Suprapubic skin (tissue), 4 donors: ENCODE data around the gene CDYL2. TPM values are rescaled to one million over a fixed set of nuclear protein-coding genes. Genes with fewer than 3 reads are reported as not detected.

Experiments
- DNase-seq, 2 donors: peaks; one replicate each; pipeline ENCODE4 v3.0.0-alpha.2; 2019; ENCODE audit warnings: low spot score in 2 of 2
- H3K27ac ChIP-seq: fragments of 200-600 bp; sonication (generic); one replicate; pipeline ENCODE4 v1.5.1; 2019
- H3K27me3 ChIP-seq: fragments of 200-600 bp; sonication (generic); one replicate; pipeline ENCODE4 v1.5.1; 2019
- H3K36me3 ChIP-seq: fragments of 200-600 bp; sonication (generic); one replicate; pipeline ENCODE4 v1.5.1; 2019
- H3K4me1 ChIP-seq: fragments of 200-600 bp; sonication (generic); one replicate; pipeline ENCODE4 v1.5.1; 2019
- H3K4me3 ChIP-seq: fragments of 200-600 bp; sonication (generic); one replicate; pipeline ENCODE4 v1.5.1; 2019; ENCODE audit warnings: mild to moderate bottlenecking
- H3K9me3 ChIP-seq: fragments of 200-600 bp; sonication (generic); one replicate; pipeline ENCODE4 v1.5.1; 2019
- EP300 ChIP-seq: sonication (generic); formaldehyde crosslinking; IDR thresholded peaks from one replicate; pipeline ENCODE4 v1.6.1; 2017; ENCODE audit warnings: antibody characterized with exemption
- POLR2A ChIP-seq, 2 donors: fragments of 450-650 bp; IDR thresholded peaks; one replicate each; pipeline ENCODE4 v1.6.1; 2017; ENCODE audit warnings: antibody characterized with exemption in 2 of 2, mild to moderate bottlenecking in 2 of 2, moderate library complexity in 2 of 2
- POLR2AphosphoS5 ChIP-seq, 3 donors: sonication (generic); formaldehyde crosslinking; IDR thresholded peaks; one replicate each; pipeline ENCODE4 v1.6.1; 2017; ENCODE audit warnings: antibody characterized with exemption in 3 of 3
- WGBS: methylation state at CpG from one replicate; pipeline ENCODE4 v1.1.5; 2018; 5-methylcytosine and 5-hydroxymethylcytosine counted together
- total RNA-seq, 4 donors: library from RNA; depleted of rRNA; stranded (reverse); fragments of >200 nt; gene quantifications; one replicate each; pipeline ENCODE4 v1.1.0, GENCODE V29; 2016
- TF ChIP-seq, protein P1 (sequence below), 2 donors: fragments of 200-600 bp in 1 of 2; fragments of 450-650 bp in 1 of 2; sonication (generic) in 1 of 2; IDR thresholded peaks; one replicate each; pipeline ENCODE4 v1.5.1; 2016 to 2019; ENCODE audit warnings: antibody characterized with exemption in 2 of 2, mild to moderate bottlenecking in 1 of 2, moderate library complexity in 1 of 2

Gene CDYL2
- total RNA-seq, 4 donors from 2014 or later, result 2.8 to 8.2 (median 3.9) TPM

- Histone ChIP-seq H3K4me1 (no peaks in the 10 kb centered on the region), H3K36me3 (no peaks in the 10 kb centered on the region), H3K4me3 (no peak overlapping the region), H3K9me3 (no peaks in the 10 kb centered on the region), H3K27ac (no peak overlapping the region), H3K27me3 (no peaks in the 10 kb centered on the region)
- TF ChIP-seq EP300 (no peak), POLR2AphosphoS5 (IDR thresholded peaks at IDR 0.05) (no peak)
- 87% methylated on average over 4 of the region's 4 CpGs for WGBS
- no peak for DNase-seq
Measured at GRCh38 chr16:80585764-80586163, 218.6 kb downstream of the CDYL2 start.

DNA sequence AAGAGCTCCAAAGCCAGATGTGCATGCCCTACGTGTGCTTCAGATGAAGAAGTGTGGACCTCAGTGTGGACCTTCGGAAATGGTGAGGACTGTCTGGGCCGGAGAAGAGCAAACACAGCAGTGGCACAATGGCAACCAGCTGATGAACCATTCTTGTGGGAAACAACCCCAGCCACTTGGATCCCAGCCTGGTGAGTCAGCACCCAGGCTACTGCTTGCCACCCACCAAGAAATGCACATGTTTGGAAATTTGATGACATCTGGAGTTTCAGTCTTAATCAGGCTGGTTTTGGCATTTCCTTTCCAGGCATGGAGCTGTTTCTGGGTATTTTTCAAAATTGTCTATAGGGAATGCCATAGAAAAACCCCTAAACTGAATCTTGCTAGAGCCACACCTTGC is 220.9 kb downstream of the CDYL2 start:
- Histone ChIP-seq H3K4me1 (no peaks in the 10 kb centered on the region), H3K36me3 (no peaks in the 10 kb centered on the region), H3K9me3 (no peaks in the 10 kb centered on the region), H3K4me3 (no peak overlapping the region), H3K27me3 (no peaks in the 10 kb centered on the region), H3K27ac (no peak overlapping the region)
- WGBS, result 62% methylated on average over 3 of the region's 3 CpGs
- TF ChIP-seq, protein P1, sequence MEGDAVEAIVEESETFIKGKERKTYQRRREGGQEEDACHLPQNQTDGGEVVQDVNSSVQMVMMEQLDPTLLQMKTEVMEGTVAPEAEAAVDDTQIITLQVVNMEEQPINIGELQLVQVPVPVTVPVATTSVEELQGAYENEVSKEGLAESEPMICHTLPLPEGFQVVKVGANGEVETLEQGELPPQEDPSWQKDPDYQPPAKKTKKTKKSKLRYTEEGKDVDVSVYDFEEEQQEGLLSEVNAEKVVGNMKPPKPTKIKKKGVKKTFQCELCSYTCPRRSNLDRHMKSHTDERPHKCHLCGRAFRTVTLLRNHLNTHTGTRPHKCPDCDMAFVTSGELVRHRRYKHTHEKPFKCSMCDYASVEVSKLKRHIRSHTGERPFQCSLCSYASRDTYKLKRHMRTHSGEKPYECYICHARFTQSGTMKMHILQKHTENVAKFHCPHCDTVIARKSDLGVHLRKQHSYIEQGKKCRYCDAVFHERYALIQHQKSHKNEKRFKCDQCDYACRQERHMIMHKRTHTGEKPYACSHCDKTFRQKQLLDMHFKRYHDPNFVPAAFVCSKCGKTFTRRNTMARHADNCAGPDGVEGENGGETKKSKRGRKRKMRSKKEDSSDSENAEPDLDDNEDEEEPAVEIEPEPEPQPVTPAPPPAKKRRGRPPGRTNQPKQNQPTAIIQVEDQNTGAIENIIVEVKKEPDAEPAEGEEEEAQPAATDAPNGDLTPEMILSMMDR (IDR thresholded peaks at IDR 0.05), result no peak
- no peak for TF ChIP-seq EP300
- TF ChIP-seq POLR2AphosphoS5 (IDR thresholded peaks at IDR 0.05), result no peak
- TF ChIP-seq POLR2A (IDR thresholded peaks at IDR 0.05), result no peak
- DNase-seq, result no peak

GRCh38 chr16:80580109-80580832 is 224.1 kb downstream of the CDYL2 start:
- TF ChIP-seq, protein P1 (IDR thresholded peaks at IDR 0.05), result no peak
- TF ChIP-seq POLR2A (IDR thresholded peaks at IDR 0.05), result no peak
- no peak for TF ChIP-seq EP300
- TF ChIP-seq POLR2AphosphoS5 (IDR thresholded peaks at IDR 0.05), result no peak
- Histone ChIP-seq H3K27me3 (no peaks in the 10 kb centered on the region), H3K4me3 (no peak overlapping the region), H3K36me3 (no peaks in the 10 kb centered on the region), H3K9me3 (no peaks in the 10 kb centered on the region), H3K27ac (no peak overlapping the region), H3K4me1 (no peaks in the 10 kb centered on the region)
- no peak for DNase-seq
- WGBS, result 86% methylated on average over 10 of the region's 10 CpGs

- TF ChIP-seq, protein P1 (IDR thresholded peaks at IDR 0.05), result no peak
- TF ChIP-seq EP300 (no peak), POLR2AphosphoS5 (IDR thresholded peaks at IDR 0.05) (no peak), POLR2A (IDR thresholded peaks at IDR 0.05) (no peak)
- Histone ChIP-seq H3K27ac (no peak overlapping the region), H3K36me3 (no peaks in the 10 kb centered on the region), H3K4me1 (no peaks in the 10 kb centered on the region), H3K4me3 (no peak overlapping the region), H3K9me3 (no peaks in the 10 kb centered on the region), H3K27me3 (no peaks in the 10 kb centered on the region)
- 76% methylated on average over 11 of the region's 11 CpGs for WGBS
- DNase-seq, result no peak
Measured at GRCh38 chr16:80577485-80578280, 226.7 kb downstream of the CDYL2 start.

GRCh38 chr16:80576343-80576912 is 228.0 kb downstream of the CDYL2 start:
- Histone ChIP-seq H3K4me1 (no peaks in the 10 kb centered on the region), H3K27ac (no peak overlapping the region), H3K9me3 (no peaks in the 10 kb centered on the region), H3K27me3 (no peaks in the 10 kb centered on the region), H3K4me3 (no peak overlapping the region), H3K36me3 (no peaks in the 10 kb centered on the region)
- 85% methylated on average over 1 of the region's 1 CpG for WGBS
- TF ChIP-seq EP300, result no peak
- TF ChIP-seq POLR2A (IDR thresholded peaks at IDR 0.05), result no peak
- TF ChIP-seq, protein P1 (IDR thresholded peaks at IDR 0.05), result no peak
- TF ChIP-seq POLR2AphosphoS5 (IDR thresholded peaks at IDR 0.05), result no peak
- DNase-seq, result no peak
